ENCODE data around the gene SYT17. TPM values are rescaled to one million over a fixed set of nuclear protein-coding genes. Genes with fewer than 3 reads are reported as not detected.

The SYT17 gene
- total RNA-seq, 6 donors from 2014 or later, result 11.6 to 49.2 (median 14.8) TPM

GRCh38 chr16:19138601-19139000 is 29.4 kb upstream of the SYT17 start:
- ATAC-seq (ENCODE audit: low FRiP score in 2 of 2), result peak; percentile 64 to 81
- H3K9me3 ChIP-seq, result no peaks in the 10 kb centered on the region
- peak; percentile 83 to 85 for TF ChIP-seq POLR2AphosphoS5 (IDR thresholded peaks at IDR 0.05)
- no peak for TF ChIP-seq CTCF (IDR thresholded peaks at IDR 0.05)
- TF ChIP-seq EP300 (IDR thresholded peaks at IDR 0.05), result peak in 2 of 4 donors; percentile 81
- peak in 1 of 2 donors; percentile 76 for DNase-seq
- H3K36me3 ChIP-seq, result no peaks in the 10 kb centered on the region
- H3K4me3 ChIP-seq, result no peak overlapping the region
- H3K27me3 ChIP-seq, result no peaks in the 10 kb centered on the region
- H3K27ac ChIP-seq, result peak overlapping the region; percentile 5 to 56 (median 52)
- peaks cover 47 to 56% (median 51%) of the 10 kb centered on the region in 4 donors for H3K4me1 ChIP-seq
- 7 to 16% methylated on average over 4 of the region's 4 CpGs for WGBS, 2 donors

GRCh38 chr16:19139436-19140091 is 28.5 kb upstream of the SYT17 start:
- 54 to 73% methylated on average over 5 of the region's 5 CpGs for WGBS, 2 donors
- Histone ChIP-seq H3K4me3 (no peak overlapping the region), H3K27me3 (no peaks in the 10 kb centered on the region), H3K36me3 (no peaks in the 10 kb centered on the region), H3K9me3 (no peaks in the 10 kb centered on the region), H3K27ac (peak overlapping the region in 3 of 4 donors; percentile 37 to 51 (median 37)), H3K4me1 (peaks cover 47 to 56% (median 51%) of the 10 kb centered on the region in 4 donors)
- no peak for ATAC-seq (ENCODE audit: low FRiP score in 2 of 2)
- no peak for DNase-seq
- TF ChIP-seq EP300 (IDR thresholded peaks at IDR 0.05) (no peak), POLR2AphosphoS5 (IDR thresholded peaks at IDR 0.05) (no peak), CTCF (IDR thresholded peaks at IDR 0.05) (no peak), POLR2A (IDR thresholded peaks at IDR 0.05) (no peak)

GRCh38 chr16:19140396-19140795 is 27.6 kb upstream of the SYT17 start:
- WGBS, 2 donors, result 49 to 59% methylated on average over 2 of the region's 2 CpGs
- TF ChIP-seq CTCF (IDR thresholded peaks at IDR 0.05), result no peak
- no peak for TF ChIP-seq POLR2A (IDR thresholded peaks at IDR 0.05)
- Histone ChIP-seq H3K36me3 (no peaks in the 10 kb centered on the region), H3K27ac (peak overlapping the region in 2 of 4 donors; percentile 12 to 51), H3K9me3 (no peaks in the 10 kb centered on the region), H3K27me3 (no peaks in the 10 kb centered on the region), H3K4me1 (peaks cover 47 to 52% (median 49%) of the 10 kb centered on the region in 4 donors), H3K4me3 (no peak overlapping the region)
- DNase-seq (no peak), ATAC-seq (ENCODE audit: low FRiP score in 2 of 2) (no peak)

- DNase-seq (no peak), ATAC-seq (ENCODE audit: low FRiP score in 2 of 2) (no peak)
- no peak for TF ChIP-seq EP300 (IDR thresholded peaks at IDR 0.05)
- no peak for TF ChIP-seq POLR2A (IDR thresholded peaks at IDR 0.05)
- TF ChIP-seq POLR2AphosphoS5 (IDR thresholded peaks at IDR 0.05), result no peak
- no peak for TF ChIP-seq CTCF (IDR thresholded peaks at IDR 0.05)
- peaks cover 20 to 25% (median 24%) of the 10 kb centered on the region in 4 donors for H3K4me1 ChIP-seq
- H3K27me3 ChIP-seq, result no peaks in the 10 kb centered on the region
- 89 to 90% methylated on average over 8 of the region's 8 CpGs for WGBS, 2 donors
- H3K27ac ChIP-seq, result no peak overlapping the region
- H3K4me3 ChIP-seq, result no peak overlapping the region
- no peaks in the 10 kb centered on the region for H3K9me3 ChIP-seq
- no peaks in the 10 kb centered on the region for H3K36me3 ChIP-seq
These were observed 25.0 kb upstream of the SYT17 start for GRCh38 chr16:19142939-19143598.
